Measurements from ENCODE around the gene SPIRE2.

SPIRE2 gene

DNA sequence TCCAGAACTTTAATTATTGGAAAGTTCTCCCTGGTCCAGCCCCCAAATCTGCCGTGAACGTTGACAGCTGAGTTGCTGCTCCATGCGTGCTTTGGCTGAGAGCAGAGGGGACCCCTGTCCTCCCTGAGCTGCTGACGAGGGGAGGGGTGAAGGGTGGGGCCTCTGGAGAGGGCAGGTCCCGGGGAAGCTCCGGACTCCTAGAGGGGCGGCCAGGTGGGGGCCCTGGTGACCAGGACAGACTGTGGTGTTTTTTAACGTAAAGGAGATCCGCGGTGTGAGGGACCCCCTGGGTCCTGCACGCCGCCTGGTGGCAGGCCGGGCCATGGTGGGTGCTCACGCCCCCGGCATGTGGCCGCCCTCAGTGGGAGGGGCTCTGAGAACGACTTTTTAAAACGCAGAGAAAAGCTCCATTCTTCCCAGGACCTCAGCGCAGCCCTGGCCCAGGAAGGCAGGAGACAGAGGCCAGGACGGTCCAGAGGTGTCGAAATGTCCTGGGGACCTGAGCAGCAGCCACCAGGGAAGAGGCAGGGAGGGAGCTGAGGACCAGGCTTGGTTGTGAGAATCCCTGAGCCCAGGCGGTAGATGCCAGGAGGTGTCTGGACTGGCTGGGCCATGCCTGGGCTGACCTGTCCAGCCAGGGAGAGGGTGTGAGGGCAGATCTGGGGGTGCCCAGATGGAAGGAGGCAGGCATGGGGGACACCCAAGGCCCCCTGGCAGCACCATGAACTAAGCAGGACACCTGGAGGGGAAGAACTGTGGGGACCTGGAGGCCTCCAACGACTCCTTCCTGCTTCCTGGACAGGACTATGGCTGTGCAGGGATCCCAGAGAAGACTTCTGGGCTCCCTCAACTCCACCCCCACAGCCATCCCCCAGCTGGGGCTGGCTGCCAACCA, 90.4 kb downstream of the SPIRE2 start, which contains the start of gene MC1R:
MC1R (plus strand) TSS at position 410 of the 895 bp plus-strand sequence; CDS start at position 807, 397 bp downstream.
- DNase-seq, result no peak

DNA sequence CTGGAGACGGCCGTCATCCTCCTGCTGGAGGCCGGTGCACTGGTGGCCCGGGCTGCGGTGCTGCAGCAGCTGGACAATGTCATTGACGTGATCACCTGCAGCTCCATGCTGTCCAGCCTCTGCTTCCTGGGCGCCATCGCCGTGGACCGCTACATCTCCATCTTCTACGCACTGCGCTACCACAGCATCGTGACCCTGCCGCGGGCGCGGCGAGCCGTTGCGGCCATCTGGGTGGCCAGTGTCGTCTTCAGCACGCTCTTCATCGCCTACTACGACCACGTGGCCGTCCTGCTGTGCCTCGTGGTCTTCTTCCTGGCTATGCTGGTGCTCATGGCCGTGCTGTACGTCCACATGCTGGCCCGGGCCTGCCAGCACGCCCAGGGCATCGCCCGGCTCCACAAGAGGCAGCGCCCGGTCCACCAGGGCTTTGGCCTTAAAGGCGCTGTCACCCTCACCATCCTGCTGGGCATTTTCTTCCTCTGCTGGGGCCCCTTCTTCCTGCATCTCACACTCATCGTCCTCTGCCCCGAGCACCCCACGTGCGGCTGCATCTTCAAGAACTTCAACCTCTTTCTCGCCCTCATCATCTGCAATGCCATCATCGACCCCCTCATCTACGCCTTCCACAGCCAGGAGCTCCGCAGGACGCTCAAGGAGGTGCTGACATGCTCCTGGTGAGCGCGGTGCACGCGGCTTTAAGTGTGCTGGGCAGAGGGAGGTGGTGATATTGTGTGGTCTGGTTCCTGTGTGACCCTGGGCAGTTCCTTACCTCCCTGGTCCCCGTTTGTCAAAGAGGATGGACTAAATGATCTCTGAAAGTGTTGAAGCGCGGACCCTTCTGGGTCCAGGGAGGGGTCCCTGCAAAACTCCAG, 91.5 kb downstream of the SPIRE2 start:
- DNase-seq, result no peak

DNA sequence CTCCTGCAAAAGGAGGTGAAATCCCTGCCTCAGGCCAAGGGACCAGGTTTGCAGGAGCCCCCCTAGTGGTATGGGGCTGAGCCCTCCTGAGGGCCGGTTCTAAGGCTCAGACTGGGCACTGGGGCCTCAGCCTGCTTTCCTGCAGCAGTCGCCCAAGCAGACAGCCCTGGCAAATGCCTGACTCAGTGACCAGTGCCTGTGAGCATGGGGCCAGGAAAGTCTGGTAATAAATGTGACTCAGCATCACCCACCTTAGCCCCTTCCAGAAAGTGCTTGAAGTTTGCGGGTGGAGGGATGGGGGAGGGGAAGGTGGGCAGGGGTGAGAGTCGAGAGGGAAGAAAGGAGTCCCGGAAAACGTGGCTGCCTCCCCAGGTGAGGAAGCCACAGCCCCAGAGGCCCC, 92.4 kb downstream of the SPIRE2 start:
- no peak for DNase-seq
